Measurements from ENCODE around the gene MEGF11. TPM values are rescaled to one million over a fixed set of nuclear protein-coding genes. Genes with fewer than 3 reads are reported as not detected.

The MEGF11 gene
- total RNA-seq, 2 donors from 2014 or later: not detected

DNA sequence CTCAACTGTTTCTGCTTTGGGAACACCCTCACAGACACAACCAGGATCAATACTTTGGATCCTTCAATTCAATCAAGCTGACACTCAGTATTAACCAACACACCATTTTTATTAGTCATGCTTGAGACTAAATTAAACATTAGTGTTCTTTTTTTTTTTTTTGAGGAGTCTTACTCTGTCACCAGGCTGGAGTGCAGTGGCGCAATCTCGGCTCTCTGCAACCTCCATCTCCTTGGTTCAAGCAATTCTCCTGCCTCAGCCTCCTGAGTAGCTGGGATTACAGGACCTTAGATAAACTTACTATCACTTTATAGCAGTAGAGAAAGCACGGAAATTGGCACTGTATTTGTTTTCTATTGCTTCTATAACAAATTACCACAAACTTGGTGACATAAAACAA lies 386.3 kb downstream of the MEGF11 start:
- Histone ChIP-seq H3K4me1 (peaks cover 0 to 20% of the 10 kb centered on the region in 2 donors), H3K36me3 (no peaks in the 10 kb centered on the region), H3K9me3 (no peaks in the 10 kb centered on the region), H3K27ac (no peak overlapping the region), H3K4me3 (no peak overlapping the region), H3K27me3 (no peaks in the 10 kb centered on the region)
- DNase-seq (ENCODE audit: low spot score): no peak
- TF ChIP-seq, protein P1, sequence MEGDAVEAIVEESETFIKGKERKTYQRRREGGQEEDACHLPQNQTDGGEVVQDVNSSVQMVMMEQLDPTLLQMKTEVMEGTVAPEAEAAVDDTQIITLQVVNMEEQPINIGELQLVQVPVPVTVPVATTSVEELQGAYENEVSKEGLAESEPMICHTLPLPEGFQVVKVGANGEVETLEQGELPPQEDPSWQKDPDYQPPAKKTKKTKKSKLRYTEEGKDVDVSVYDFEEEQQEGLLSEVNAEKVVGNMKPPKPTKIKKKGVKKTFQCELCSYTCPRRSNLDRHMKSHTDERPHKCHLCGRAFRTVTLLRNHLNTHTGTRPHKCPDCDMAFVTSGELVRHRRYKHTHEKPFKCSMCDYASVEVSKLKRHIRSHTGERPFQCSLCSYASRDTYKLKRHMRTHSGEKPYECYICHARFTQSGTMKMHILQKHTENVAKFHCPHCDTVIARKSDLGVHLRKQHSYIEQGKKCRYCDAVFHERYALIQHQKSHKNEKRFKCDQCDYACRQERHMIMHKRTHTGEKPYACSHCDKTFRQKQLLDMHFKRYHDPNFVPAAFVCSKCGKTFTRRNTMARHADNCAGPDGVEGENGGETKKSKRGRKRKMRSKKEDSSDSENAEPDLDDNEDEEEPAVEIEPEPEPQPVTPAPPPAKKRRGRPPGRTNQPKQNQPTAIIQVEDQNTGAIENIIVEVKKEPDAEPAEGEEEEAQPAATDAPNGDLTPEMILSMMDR (IDR thresholded peaks at IDR 0.05): no peak

DNA sequence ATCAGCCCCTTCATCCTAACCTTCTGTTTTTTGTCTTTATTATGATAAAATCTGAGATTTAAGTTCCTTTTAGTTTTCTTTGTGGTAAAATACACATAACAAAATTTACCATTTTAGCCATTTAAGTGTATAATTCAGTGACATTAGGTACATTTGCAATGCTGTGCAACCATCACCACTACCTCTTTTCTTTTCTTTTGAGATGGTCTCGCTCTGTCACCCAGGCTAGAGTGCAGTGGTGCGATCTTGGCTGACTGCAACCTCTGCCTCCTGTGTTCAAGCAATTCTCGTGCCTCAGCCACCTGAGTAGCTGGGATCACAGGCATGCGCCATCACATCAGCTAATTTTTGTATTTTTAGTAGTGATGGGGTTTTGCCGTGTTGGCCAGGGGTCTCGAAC lies 390.4 kb downstream of the MEGF11 start:
- Histone ChIP-seq H3K4me3 (no peak overlapping the region), H3K9me3 (no peaks in the 10 kb centered on the region), H3K4me1 (no peaks in the 10 kb centered on the region), H3K27me3 (no peaks in the 10 kb centered on the region), H3K36me3 (no peaks in the 10 kb centered on the region), H3K27ac (no peak overlapping the region)
- TF ChIP-seq, protein P1 (IDR thresholded peaks at IDR 0.05): no peak
- no peak for DNase-seq (ENCODE audit: low spot score)

DNA sequence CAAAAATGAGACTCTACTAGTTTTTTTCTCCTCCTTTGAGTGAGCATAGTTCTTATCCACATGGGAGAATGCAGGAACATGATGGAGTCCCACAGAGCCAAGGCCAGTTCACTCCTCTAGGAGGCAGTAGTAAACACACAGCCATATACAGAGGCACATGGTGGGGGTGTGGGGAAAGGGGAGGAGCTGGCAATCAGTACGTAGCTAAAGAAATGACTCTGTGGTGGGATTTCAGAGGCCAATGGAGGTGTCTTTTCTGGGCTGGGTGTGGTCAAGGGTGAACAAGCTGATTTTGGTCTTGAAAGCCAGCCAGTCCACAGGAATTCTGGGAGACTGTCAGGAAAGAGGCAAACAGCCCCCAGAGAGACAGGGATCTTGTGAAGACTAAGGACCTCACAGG lies 390.9 kb downstream of the MEGF11 start:
- Histone ChIP-seq H3K36me3 (no peaks in the 10 kb centered on the region), H3K4me1 (no peaks in the 10 kb centered on the region), H3K27ac (no peak overlapping the region), H3K9me3 (no peaks in the 10 kb centered on the region), H3K27me3 (no peaks in the 10 kb centered on the region), H3K4me3 (no peak overlapping the region)
- no peak for DNase-seq (ENCODE audit: low spot score)
- TF ChIP-seq, protein P1 (IDR thresholded peaks at IDR 0.05): peak in 1 of 2 donors; percentile 38

DNA sequence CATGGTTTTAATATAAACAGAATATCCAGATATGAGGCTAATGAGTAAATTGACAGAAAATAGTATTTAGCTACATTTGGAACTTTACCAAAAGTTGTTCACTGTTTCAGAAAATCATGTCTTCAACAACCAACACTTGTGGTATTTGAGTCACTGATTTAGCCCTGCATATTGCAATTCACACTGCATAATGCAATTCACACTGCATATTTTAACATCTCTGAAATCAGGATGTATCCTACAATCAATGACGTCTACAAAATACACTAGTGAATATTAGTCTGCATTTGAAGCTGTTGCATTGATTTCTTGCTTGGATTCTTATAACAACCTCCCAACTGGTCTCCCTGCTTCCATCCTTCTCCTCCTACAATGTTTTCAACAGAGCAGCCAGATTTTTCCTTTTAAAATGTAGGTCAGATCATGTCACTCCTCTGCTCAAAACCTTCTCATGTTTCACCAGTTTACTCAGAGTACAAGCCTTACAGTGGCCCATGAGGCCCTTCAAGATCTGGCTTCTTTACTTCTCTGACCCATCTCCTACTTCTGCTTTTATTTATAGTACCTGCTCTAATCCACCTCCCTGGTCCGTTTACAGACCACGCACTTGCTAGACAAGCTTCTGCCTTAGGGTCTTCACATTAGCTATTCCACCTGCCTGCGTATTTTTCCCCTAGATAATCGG lies 395.7 kb downstream of the MEGF11 start:
- no peak overlapping the region for H3K27ac ChIP-seq

GRCh38 chr15:65856821-65857455 lies 396.6 kb downstream of the MEGF11 start:
- Histone ChIP-seq H3K4me3 (no peak overlapping the region), H3K36me3 (no peaks in the 10 kb centered on the region), H3K27me3 (no peaks in the 10 kb centered on the region), H3K27ac (no peak overlapping the region), H3K4me1 (no peaks in the 10 kb centered on the region), H3K9me3 (no peaks in the 10 kb centered on the region)
- TF ChIP-seq, protein P1 (IDR thresholded peaks at IDR 0.05): peak; percentile 83 to 85
- peak; percentile 68 for DNase-seq (ENCODE audit: low spot score)

More for the DNA sequence above, 395.7 kb downstream of the MEGF11 start:
- TF ChIP-seq, protein P1 (IDR thresholded peaks at IDR 0.05): no peak
- H3K27me3 ChIP-seq: no peaks in the 10 kb centered on the region
- H3K9me3 ChIP-seq: no peaks in the 10 kb centered on the region
- H3K4me1 ChIP-seq: no peaks in the 10 kb centered on the region
- H3K36me3 ChIP-seq: no peaks in the 10 kb centered on the region
- no peak for DNase-seq (ENCODE audit: low spot score)
- H3K4me3 ChIP-seq: no peak overlapping the region

All from right atrium auricular region (tissue), 2 donors.